Pons (tissue), 1 donor: ENCODE data around the gene GADL1.

Experiments
- DNase-seq: peaks from one replicate; pipeline ENCODE4 v3.0.0-alpha.2; 2016; ENCODE audit warnings: low spot score

The GADL1 gene

DNA sequence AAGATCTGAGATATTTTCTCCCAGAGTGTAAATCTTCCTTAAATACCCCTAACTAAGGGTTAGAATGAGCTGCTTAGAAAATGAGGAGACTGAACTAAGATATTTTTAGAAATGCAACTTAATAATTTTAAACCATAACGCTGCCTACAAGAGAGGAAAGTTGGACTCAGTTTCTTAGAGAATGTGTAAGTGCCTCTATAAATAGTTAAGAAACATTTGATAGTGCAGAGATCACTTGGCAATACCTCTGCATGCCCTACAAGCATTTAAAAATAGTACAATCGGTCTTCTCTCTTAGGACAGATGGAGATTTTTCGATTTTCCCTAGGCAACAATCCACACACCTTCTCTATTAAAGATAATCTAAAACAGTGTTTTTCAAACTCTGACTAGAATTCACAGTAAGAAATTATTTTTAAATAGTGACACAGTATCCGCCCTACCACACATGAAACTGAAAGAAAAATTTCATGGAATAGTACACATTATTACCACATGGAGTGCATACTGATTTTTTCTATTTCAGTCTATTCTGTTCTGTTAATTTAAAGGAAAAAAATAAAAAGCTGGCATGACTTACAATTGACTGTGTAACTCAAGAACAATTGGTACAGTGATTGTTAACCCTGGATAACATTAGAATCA lies 83.2 kb downstream of the GADL1 start:
- DNase-seq = no peak

- DNase-seq = no peak
These were observed 83.8 kb downstream of the GADL1 start for GRCh38 chr3:30810625-30811024.

DNA sequence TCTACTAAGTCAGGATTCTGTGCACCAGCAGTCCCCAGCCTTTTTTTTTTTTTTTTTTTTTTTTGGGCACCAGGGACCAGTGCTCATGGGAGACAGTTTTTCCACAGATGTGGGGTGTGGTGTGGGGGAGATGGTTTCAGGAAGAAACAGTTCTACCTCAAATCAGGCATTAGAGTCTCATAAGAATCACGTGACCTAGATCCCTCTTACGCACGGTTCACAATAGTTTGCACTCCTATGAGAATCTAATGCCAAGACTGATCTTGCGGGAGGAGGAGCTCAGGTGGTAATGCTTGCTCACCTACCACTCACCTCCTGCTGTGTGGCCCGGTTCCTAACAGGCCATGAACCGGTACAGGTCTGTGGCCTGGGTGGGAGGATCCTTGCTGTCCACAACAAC lies 88.8 kb downstream of the GADL1 start:
- no peak for DNase-seq

GRCh38 chr3:30804984-30805383 lies 89.5 kb downstream of the GADL1 start:
- no peak for DNase-seq

GRCh38 chr3:30795176-30795575 lies 99.3 kb downstream of the GADL1 start:
- DNase-seq = no peak

GRCh38 chr3:30793740-30794139 lies 100.7 kb downstream of the GADL1 start:
- no peak for DNase-seq

DNA sequence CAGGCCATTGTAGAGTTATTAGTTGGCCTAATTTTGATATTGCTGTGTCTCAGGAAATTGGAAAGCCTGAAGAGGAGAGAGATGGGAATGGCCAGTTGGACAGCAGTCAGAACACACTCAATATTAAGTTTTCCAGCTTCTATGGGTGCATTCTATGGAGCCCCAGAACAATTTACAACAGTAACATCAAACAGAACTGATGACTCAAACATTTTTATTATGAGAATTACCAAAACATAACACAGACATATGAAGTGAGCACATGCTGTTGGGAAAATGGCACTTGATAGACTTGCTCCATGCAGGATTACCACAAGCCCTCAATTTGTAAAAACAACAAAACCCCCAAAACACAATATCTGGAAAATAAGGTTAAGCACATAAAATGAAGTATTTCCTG lies 104.3 kb downstream of the GADL1 start:
- DNase-seq = no peak

- DNase-seq = no peak
These were observed 108.1 kb downstream of the GADL1 start for GRCh38 chr3:30786365-30786764.

DNA sequence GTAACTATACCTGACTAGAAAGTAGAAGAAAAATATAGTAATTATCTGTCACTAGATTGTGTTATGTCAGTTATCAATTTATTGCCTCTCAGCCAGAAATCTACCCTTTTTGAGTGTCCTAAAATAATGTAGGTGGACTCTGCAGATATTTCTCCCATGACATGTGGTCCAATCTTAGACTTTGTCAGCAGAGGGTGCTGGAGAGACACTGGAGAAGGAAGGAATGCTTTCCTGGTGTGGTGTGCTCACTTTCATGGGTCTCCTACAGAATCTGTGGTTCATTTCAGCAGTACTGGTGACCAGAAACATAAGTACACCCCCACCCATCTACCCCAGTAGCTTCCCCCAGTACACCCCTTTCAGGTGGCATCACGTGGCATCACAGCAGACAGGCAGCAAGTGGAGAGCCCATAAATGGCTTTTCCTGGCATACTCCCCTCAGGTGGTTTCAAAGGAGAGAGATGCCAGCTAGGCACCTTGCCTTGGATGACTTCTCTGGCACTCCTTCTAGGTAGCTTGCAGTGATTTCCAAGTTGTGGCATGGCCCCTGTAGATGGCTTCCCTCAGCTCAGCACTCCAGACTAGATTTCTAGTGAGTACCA lies 114.7 kb downstream of the GADL1 start:
- no peak for DNase-seq

DNA sequence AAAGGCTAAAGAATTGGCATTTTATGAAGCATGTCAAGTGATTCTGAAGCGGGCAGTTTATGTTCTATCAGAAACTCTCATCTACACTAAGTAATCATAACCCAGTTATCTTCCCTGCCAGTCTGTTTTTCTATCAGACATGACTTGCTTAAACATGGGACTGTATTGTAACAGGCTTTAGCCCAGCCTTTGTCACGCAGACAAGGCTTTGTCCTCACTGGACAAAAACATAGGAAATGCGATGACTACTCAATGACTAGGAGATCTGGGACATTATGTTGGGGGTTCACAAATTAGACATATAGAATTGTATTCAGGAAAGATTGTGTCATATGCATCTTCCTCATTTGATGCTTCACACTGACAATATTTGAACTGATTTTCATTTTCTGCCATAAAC lies 115.5 kb downstream of the GADL1 start:
- no peak for DNase-seq

DNA sequence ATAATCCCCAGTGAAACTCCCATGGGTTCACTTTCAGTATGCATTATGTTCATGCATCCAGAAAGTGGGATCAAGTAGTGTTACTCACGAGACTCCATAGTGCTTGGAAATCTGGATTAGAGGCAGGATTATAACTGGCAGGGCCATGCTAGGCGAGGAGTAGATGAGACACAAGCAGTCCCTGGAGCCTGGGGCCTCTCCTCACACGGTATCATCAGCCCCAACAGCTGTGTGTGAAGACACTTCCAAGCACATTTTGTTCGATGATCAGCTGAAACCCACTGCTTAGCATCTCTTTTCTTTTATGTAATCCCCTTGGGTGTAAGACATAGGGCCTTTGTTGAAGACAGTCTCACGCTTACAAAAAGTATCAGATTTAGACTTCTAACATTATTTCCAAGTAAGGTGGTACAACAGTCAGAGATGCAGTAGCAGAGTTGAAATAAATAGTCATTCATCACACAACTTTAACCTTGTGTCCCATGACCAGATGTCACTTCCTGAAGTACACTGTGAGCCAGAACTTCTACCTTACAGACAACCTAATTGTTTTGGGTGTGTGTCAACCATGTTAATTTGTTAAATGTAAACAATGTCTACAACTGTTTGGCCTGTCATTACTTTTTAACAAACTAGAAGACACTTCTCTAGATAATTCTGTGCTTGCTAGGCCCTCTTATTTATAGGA lies 116.9 kb downstream of the GADL1 start:
- no peak for DNase-seq

GRCh38 chr3:30776186-30776815 lies 118.2 kb downstream of the GADL1 start:
- DNase-seq = no peak

DNA sequence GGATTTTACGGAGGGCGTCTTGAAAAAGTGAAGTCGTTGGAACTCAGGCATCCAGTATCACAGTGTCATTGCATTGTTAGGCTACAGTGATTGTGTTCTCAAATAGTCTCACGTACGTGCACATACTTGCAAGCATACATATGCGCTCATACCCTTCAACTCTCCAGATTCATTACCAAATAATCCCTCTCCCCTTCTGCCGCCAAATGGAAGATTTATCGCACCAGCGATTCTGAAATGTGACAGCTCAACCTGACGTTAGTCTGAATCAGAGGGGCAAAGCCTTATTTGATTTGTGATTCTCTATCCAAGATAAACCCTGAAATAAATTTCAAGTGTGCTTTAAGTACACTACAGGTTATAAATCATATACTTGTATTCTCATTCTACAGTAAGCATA lies 119.4 kb downstream of the GADL1 start:
- DNase-seq = no peak

- DNase-seq = no peak
These were observed 120.4 kb downstream of the GADL1 start for GRCh38 chr3:30774062-30774461.

DNA sequence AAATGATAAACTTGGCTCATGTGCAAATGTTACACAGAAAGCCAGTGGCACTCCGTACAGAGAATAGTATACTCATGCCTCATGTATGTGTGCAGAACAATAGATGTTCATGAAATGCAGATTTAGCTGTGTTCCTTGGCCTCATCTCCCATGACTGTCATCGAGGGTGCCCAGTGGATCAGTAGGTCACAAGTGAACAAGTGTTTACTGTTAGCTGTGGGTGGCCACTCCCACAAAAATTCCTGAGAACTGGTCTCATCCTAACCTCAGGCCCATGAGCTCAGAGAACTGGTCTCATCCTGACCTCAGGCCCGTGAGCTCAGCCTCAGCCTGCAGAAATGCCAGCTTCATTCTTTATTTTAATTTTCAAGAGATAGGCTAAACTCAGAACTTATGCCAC lies 124.1 kb downstream of the GADL1 start:
- peak; percentile 21 for DNase-seq

GRCh38 chr3:30768703-30769550 lies 125.5 kb downstream of the GADL1 start:
- DNase-seq = peak; percentile 56

DNA sequence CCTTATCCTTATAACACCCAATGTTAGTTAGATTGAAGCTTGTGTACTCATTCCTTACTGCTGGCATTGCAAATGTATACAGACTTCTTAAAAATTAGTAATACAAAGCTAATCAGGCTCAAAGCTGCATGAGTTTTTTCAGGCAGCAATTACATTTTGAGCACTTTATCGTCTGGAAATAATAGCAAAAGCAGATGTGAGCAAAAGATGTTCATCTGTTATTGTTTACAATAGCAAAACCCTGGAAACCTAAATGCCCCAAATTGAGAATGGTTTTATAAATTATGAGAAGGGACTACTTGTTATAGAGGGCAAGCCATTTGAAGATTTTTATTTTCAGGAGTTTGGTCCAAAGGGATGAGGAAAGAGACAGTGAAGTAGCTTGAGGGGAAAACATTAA lies 126.4 kb downstream of the GADL1 start:
- no peak for DNase-seq

DNA sequence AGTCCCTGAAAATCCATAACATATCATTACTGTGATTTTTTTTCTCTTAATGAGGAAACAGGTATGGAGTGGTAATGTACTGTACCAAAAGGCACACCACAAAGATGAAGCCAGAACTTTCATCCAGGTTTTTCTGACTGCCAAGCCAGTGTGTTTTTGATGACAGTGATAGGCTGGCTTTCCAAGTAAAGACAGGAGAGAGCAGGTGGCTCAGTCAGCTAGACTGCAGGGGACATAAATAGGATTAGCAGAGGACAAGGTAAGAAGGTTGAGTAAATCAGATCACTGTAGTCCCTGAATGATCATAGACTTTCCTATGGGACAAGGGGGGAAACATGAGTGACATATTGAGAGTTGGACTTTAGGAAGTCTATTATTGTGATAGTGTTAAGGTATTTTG lies 127.9 kb downstream of the GADL1 start:
- DNase-seq = peak; percentile 14

GRCh38 chr3:30764891-30765290 lies 129.6 kb downstream of the GADL1 start:
- no peak for DNase-seq

DNA sequence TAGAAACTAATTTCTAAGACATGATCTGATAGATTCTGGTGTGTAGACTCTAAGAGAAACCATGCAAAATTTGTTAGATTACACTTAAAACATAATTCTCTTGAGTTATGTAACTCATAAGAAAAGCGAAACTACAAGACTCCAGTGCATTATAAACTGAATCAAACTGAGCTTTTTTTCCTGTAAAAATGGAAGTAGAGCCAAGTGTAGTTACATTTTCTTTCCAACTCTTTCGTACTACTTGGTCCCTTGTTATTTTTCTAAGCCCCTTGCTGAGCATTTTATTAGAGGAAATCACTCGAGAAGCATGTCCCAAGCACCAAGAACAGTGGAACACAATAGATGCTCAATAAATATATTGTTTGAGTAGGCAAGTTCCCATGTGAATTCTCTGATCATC lies 130.2 kb downstream of the GADL1 start:
- DNase-seq = no peak

DNA sequence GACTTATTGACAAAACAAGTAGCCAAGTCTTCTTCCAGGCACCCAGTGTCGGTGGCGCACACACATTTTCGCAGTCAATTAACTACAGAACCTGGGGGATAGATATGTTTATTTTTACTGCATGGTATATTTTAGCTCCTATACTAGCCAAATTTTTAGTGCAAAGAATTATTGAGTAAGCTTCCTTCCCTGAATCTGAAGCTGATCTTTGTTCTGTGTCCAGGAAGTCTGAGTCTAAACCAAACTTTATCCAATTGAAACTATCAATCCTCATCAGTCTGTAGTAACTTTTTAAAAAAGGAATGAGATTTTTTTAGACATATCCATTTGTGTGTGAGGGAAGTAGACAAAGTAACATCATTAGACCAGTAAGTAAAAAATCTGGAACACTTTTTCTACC lies 133.1 kb downstream of the GADL1 start:
- no peak for DNase-seq

GRCh38 chr3:30760737-30761136 lies 133.7 kb downstream of the GADL1 start:
- no peak for DNase-seq
